AG09319 (cell line): ENCODE results near the gene RIPOR3.
A peak's percentile ranks its signal among the peaks of the same experiment; 100 is the strongest.

ENCODE experiments used
- DNase-seq: peaks from one replicate; pipeline ENCODE4 v3.0.0-alpha.2; 2010; ENCODE audit warnings: low read depth; ENCODE audit errors: extremely low read depth
- CTCF ChIP-seq: IDR thresholded peaks from 2 replicates; pipeline ENCODE4 v1.5.1; 2011; ENCODE audit warnings: low read depth, mild to moderate bottlenecking, inconsistent platforms, low read length, moderate library complexity

The RIPOR3 gene

GRCh38 chr20:50695135-50695872, 4.0 kb upstream of the RIPOR3 start:
- DNase-seq, result no peak

GRCh38 chr20:50694379-50695134, 3.2 kb upstream of the RIPOR3 start:
- TF ChIP-seq CTCF, result no peak
- DNase-seq, result no peak

More at GRCh38 chr20:50695135-50695872, 4.0 kb upstream of the RIPOR3 start:
- no peak for TF ChIP-seq CTCF

- no peak for DNase-seq
- TF ChIP-seq CTCF, result no peak
Measured at GRCh38 chr20:50693001-50693400, 1.7 kb upstream of the RIPOR3 start.

GRCh38 chr20:50692552-50692933, 1.2 kb upstream of the RIPOR3 start:
- DNase-seq, result no peak
- no peak for TF ChIP-seq CTCF

- peak; percentile 77 for DNase-seq
- TF ChIP-seq CTCF, result no peak
Measured at GRCh38 chr20:50691573-50692551, 520 bp upstream of the RIPOR3 start.

- no peak for TF ChIP-seq CTCF
- DNase-seq, result peak; percentile 60
Measured at GRCh38 chr20:50689864-50690649, 1.3 kb downstream of the RIPOR3 start.
